ENCODE results near the gene RALGDS. TPM values are rescaled to one million over a fixed set of nuclear protein-coding genes. Genes with fewer than 3 reads are reported as not detected.

Gene RALGDS
- total and polyA plus RNA-seq, 9 of the 15 experiments (the other 6 are each of a cell fraction or from before 2014, with no cell fraction given) = 0.75 to 43.3 (median 27.1) TPM

GRCh38 chr9:133149130-133150015, 28.3 kb upstream of the RALGDS start (continued):
- TF ChIP-seq VEZF1 (CRISPR knock-in tag; IDR thresholded peaks at IDR 0.05) = peak; percentile 96
- no peak for TF ChIP-seq ZNF3 (CRISPR knock-in tag; IDR thresholded peaks at IDR 0.05)
- no peak for TF ChIP-seq FIP1L1 (IDR thresholded peaks at IDR 0.05; ENCODE audit: low read depth, low read length, poor library complexity, severe bottlenecking)
- peak; percentile 86 for TF ChIP-seq ARID4B (CRISPR knock-in tag; IDR thresholded peaks at IDR 0.05)
- TF ChIP-seq ZNF79 (CRISPR knock-in tag; IDR thresholded peaks at IDR 0.05; ENCODE audit: low read depth) = no peak
- TF ChIP-seq EHMT2 (IDR thresholded peaks at IDR 0.05) = no peak
- TF ChIP-seq AFF1 (IDR thresholded peaks at IDR 0.05; ENCODE audit: low read depth in 1 of 2, partially characterized antibody in 2 of 2) = no peak
- TF ChIP-seq ATF7 (IDR thresholded peaks at IDR 0.05) = peak; percentile 86
- peak; percentile 90 for TF ChIP-seq TFAP4 (CRISPR knock-in tag; IDR thresholded peaks at IDR 0.05; ENCODE audit: borderline replicate concordance)
- TF ChIP-seq ARID1B (IDR thresholded peaks at IDR 0.05) = peak; percentile 33; the same call in 1 of the 2 replicates
- TF ChIP-seq DEAF1 (CRISPR knock-in tag; IDR thresholded peaks at IDR 0.05) = no peak
